ENCODE results near the gene TTC19.

TTC19 gene

GRCh38 chr17:15967706-15968399 is 31.8 kb upstream of the TTC19 start:
- no peak for DNase-seq (ENCODE audit: extremely low read depth, low read depth)
- no peak for TF ChIP-seq CTCF (IDR thresholded peaks at IDR 0.05; ENCODE audit: low read depth, low read length)

- DNase-seq (ENCODE audit: extremely low read depth, low read depth): no peak
- no peak for TF ChIP-seq CTCF (IDR thresholded peaks at IDR 0.05; ENCODE audit: low read depth, low read length)
Measured at GRCh38 chr17:15969463-15969862, 30.2 kb upstream of the TTC19 start.

GRCh38 chr17:15970500-15970899 is 29.1 kb upstream of the TTC19 start:
- TF ChIP-seq CTCF (IDR thresholded peaks at IDR 0.05; ENCODE audit: low read depth, low read length): no peak
- no peak for DNase-seq (ENCODE audit: extremely low read depth, low read depth)

GRCh38 chr17:15971098-15971678 is 28.4 kb upstream of the TTC19 start:
- TF ChIP-seq CTCF (IDR thresholded peaks at IDR 0.05; ENCODE audit: low read depth, low read length): no peak
- no peak for DNase-seq (ENCODE audit: extremely low read depth, low read depth)

GRCh38 chr17:15971882-15972281 is 27.7 kb upstream of the TTC19 start:
- TF ChIP-seq CTCF (IDR thresholded peaks at IDR 0.05; ENCODE audit: low read depth, low read length): no peak

GRCh38 chr17:15972497-15972951 is 27.1 kb upstream of the TTC19 start:
- TF ChIP-seq CTCF (IDR thresholded peaks at IDR 0.05; ENCODE audit: low read depth, low read length): no peak
- DNase-seq (ENCODE audit: extremely low read depth, low read depth): no peak

More at GRCh38 chr17:15971882-15972281, 27.7 kb upstream of the TTC19 start:
- DNase-seq (ENCODE audit: extremely low read depth, low read depth): no peak

- DNase-seq (ENCODE audit: extremely low read depth, low read depth): no peak
- no peak for TF ChIP-seq CTCF (IDR thresholded peaks at IDR 0.05; ENCODE audit: low read depth, low read length)
Measured at GRCh38 chr17:15973016-15973415, 26.6 kb upstream of the TTC19 start.

Measured in AG09319 (cell line).